Renal cortical epithelial cell (primary cell): Measurements from ENCODE around the gene ABO. TPM values are rescaled to one million over a fixed set of nuclear protein-coding genes. Genes with fewer than 3 reads are reported as not detected.
"Not testable (repeated sequence)": the region's sequence is repeated elsewhere in the genome, so short reads cannot be mapped to it uniquely, and the experiment has no call there.

Experiments used
- DNase-seq: peaks from one replicate; pipeline ENCODE4 v3.0.0-alpha.2; 2011; ENCODE audit warnings: low read depth
- total RNA-seq: library from RNA; depleted of rRNA; stranded (reverse); fragments of >200 nt; gene quantifications from 2 replicates; pipeline ENCODE4 v1.2.3, GENCODE V29; 2014

The ABO gene
- 0.17 and 4.5 TPM in 2 replicates for total RNA-seq

DNA sequence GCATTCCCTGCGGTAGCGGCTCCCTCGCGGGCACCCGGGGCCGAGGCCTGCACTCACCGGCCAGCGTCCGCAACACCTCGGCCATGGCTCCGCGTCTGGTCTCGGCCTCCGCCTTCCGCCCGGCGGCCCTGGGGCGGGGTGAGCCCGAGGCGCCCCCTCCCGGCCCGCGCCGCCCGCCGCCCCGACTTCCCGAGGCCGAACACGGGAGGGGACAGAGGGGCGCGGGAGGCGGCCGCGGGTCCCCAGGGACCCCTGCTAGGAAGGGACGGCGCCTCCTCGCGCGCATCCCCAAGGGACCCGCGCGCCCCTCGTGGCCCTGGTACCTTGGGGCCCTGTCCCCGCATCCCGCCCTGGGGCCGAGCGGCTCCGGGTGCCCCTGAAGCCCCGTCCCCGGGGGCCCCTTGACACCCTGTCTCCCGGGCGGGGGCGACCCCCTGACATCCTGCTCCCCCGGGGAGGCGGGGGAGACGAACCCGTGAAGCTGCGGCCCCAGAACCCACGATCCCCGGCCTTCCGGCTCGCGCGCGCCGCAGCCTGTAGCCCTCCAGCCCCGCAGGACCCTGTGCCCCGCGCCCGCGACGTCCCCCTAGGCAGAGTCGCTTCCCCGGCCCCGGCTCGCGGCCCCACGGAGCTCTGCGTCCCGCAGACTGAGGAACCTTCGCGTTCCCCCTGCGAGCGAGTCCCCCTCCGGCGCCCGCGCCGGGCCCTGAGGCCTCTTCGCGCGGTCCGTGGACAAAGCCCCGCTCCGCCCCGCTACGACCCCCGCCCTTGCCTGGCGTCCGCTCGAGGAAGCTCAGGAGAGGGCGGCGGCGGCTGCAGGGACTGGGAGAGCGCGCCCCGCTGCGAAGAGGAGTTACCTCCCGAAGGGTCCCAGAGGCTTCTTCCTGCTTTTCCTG, at the start of gene ABO:
Gene ABO, minus strand, starts transcription at position 97 of the 896 bp plus-strand sequence.
- DNase-seq, result no peak

DNA sequence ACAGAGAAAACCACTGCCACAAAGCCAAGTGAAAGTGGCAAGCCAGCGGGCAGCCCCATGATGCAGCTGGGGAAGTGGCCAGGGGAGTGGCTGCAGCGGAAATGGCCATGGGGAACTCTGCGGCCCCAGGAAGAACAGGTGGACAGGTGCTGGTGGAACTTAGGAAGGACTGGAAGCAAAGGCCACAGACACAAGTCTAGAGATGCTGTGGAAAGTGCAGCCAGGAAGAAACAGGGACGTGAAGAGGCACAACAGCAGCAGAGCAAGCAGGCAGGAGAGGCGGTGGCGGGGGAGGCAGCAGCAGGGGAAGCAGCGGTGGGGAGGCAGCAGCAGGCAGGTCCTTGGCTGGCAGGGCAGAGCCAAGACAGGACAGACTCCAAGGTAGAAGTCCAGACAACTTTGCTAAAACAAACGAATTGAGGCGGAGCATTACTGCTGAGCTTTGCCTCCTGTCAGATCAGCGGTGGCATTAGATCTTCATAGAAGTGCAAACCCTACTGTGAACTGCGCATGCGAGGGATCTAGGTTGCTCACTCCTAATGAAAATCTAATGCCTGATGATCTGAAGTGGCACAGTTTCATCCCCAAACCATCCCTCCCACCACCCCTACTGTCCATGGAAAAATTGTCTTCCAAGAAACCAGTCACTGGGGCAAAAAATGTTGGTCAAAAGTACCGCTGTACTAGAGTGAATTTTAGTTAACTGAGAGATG, 49.1 kb upstream of the ABO start:
- DNase-seq, result no peak

DNA sequence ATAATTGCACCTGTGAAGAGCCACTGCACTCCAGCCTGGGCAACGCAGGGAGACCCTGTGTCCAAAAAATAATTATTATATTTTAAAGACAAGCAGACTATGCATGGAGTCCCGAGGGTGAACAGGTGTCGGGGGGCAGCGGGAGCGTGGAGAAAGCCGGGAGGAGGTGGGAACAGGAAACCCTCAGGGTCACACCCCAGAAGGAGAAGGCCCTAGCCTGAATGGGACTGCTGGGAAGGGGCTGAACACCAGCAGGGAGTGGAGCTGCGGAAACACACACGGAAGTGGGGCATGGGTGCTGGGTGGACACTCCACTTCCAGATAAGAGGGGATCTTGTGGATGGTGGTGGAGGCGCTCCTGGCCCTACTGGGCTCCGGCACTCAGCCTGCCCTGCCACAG, 48.2 kb upstream of the ABO start:
- no peak for DNase-seq

DNA sequence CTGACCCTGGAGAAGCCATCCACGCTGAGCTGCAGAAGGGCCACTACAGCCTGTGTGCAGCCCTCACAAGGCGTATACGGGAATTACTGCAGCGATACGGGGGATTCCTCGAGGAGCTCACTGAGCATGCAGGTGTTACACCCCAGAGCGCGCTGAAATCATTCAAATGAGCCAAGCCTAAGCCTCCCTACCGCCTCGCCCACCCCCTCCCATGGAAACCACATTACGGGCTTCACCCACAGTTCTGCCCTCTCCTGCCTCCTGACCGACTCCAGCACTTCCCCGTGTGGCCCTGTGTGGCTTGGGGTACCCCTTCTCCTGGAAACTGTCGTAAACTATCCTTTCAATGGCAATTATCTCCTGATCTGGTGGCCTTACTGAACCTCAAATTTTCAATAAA, 47.7 kb upstream of the ABO start:
- DNase-seq, result no peak

DNA sequence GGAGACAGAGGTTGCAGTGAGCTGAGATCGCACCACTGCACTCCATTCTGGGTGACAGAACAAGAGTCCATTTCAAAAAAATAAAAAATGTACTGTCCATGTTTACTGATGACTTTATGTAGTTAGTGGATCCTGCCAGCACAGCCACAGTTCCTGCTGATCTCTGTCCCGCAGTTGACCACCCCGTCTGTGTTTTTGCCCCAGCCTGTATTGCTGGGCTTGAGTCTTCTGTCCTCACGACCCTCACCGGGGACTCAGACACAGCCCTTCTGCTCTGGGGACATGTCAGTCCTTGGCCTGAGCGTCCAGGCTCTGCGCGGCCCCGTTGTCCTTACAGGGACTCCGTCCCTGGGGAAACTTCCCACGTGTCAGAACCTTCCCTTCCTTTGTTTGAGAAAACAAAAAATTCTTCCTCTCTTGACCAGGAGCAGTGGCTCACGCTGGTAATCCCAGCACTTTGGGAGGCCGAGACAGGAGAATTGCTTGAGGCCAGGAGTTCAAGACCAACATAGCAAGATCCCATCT, 46.5 kb upstream of the ABO start:
- DNase-seq, result no peak

- no peak for DNase-seq
Observed at GRCh38 chr9:133320421-133320881, 45.5 kb upstream of the ABO start.

GRCh38 chr9:133317551-133317950, 42.5 kb upstream of the ABO start:
- not testable (repeated sequence) for DNase-seq

DNA sequence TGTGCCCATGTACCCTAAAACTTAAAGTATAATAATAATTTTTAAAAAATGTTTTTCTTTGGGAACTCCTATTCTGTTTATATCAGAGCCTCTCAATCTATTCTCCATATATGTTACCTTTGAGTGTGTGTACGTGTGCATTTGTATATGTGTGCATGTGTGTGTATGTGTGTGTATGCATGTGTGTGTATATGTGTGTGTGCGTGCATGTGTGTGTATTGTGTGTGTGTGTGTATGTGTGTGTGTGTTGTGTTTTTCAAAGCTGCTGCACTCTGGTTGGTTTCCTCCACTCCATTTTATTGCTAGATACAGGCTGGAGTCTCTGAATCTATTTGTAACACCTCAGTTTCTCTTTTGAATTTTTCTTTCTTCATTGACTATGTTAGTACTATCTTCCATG, 41.0 kb upstream of the ABO start:
- DNase-seq, result no peak

DNA sequence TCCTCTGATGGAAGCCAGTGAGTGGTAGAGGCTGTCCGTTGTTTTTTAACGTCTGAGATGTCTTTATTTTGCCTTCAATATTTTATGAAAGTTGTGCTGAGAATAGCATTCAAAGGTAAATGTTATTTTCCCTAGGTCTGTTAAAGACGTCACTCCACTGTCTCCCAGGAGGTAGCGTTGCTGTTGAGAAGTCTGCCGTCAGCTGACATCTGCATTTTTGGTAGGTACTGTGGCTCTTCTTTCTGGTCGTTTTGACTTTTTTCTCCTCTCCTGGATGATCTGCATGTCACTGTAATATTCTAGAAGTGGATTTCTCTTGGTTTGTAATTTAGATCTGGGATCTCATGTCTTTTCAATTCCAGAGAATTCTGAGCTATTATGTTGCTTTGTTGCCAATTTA, 34.6 kb upstream of the ABO start:
- no peak for DNase-seq

- DNase-seq, result no peak
Observed at GRCh38 chr9:133307301-133307700, 32.3 kb upstream of the ABO start.

DNA sequence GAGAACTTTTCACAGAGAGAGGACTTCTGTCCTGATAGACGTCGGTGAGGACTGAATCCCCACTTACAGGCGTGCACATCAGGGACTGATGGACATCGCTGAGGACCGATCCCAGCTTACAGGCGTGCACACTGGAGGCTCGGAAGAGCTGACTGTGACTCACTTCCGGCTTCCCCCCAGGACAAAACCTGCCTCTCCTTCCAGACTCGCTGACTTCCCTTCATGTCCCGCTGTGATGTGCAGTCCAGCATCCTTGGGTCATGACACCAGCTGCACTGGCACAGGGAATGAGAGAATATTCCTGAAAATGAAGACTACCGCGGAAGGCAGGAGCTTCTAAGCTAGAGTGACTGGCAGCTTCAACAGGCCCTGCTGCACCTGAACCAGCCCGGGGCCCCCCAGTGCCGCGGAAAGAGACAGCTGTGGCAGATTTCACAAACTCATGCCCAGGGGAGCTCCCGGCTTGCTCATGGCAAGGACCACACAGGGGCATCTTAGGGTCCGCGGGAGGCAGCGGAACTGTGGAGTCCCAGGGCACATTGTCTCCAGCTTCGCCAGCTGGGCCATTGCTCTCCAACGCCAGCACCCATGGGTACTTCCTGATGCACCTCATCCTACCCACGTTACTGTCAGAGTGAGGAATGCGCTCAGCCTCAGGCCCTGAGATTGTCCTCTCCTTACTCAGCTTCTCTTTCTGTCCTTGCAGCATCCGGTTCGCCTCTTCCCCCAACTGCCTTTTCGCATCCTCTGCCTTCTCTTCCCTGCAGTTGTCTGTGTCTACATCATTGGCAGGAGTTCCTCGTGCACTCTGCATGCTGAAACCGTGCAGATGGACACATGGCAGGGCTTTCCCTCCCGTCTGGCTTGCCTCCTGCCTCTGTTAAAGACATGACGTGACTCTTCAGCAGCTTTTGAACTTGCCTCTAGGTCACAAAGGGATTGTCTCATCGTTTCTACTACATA, 31.5 kb upstream of the ABO start:
- DNase-seq, result no peak

GRCh38 chr9:133305731-133306130, 30.7 kb upstream of the ABO start:
- DNase-seq, result no peak

- DNase-seq, result no peak
Observed at GRCh38 chr9:133304477-133305377, 29.7 kb upstream of the ABO start.

GRCh38 chr9:133304158-133304470, 29.1 kb upstream of the ABO start:
- no peak for DNase-seq

GRCh38 chr9:133303266-133304157, 28.5 kb upstream of the ABO start:
- no peak for DNase-seq

GRCh38 chr9:133301253-133302230, 26.5 kb upstream of the ABO start:
- DNase-seq, result no peak

- DNase-seq, result not testable (repeated sequence)
Observed at GRCh38 chr9:133299996-133300395, 25.0 kb upstream of the ABO start.

- DNase-seq, result no peak
Observed at GRCh38 chr9:133294257-133294656, 19.3 kb upstream of the ABO start.
